Ishikawa (cell line): ENCODE measurements around the gene DUSP16.

Experiments used
- CEBPB ChIP-seq: IDR thresholded peaks from 2 replicates; pipeline ENCODE4 v1.6.1; 2012
- CREB1 ChIP-seq: IDR thresholded peaks from 2 replicates; pipeline ENCODE4 v1.6.1; 2012; ENCODE audit warnings: low read depth
- EGR1 ChIP-seq: IDR thresholded peaks from 2 replicates; pipeline ENCODE4 v1.6.1; 2012
- EP300 ChIP-seq: IDR thresholded peaks from 2 replicates; pipeline ENCODE4 v1.6.1; 2012; ENCODE audit warnings: borderline replicate concordance
- FOXM1 ChIP-seq: IDR thresholded peaks from 2 replicates; pipeline ENCODE4 v1.6.1; 2012; ENCODE audit warnings: low read depth, borderline replicate concordance
- MAX ChIP-seq: IDR thresholded peaks from 2 replicates; pipeline ENCODE4 v1.6.1; 2012
- NFIC ChIP-seq: IDR thresholded peaks from 2 replicates; pipeline ENCODE4 v1.6.1; 2012
- RAD21 ChIP-seq: IDR thresholded peaks from 2 replicates; pipeline ENCODE4 v1.6.1; 2012; ENCODE audit warnings: low read depth
- REST ChIP-seq: IDR thresholded peaks from 2 replicates; pipeline ENCODE4 v1.6.1; 2012; ENCODE audit warnings: low read depth, mild to moderate bottlenecking
- TAF1 ChIP-seq: IDR thresholded peaks from 2 replicates; pipeline ENCODE4 v1.6.1; 2012; ENCODE audit warnings: low read depth, mild to moderate bottlenecking
- TEAD4 ChIP-seq: IDR thresholded peaks from 2 replicates; pipeline ENCODE4 v1.6.1; 2012
- USF1 ChIP-seq: IDR thresholded peaks from 2 replicates; pipeline ENCODE4 v1.6.1; 2012
- YY1 ChIP-seq: IDR thresholded peaks from 2 replicates; pipeline ENCODE4 v1.6.1; 2012; ENCODE audit warnings: low read depth
- ZBTB7A ChIP-seq: IDR thresholded peaks from 2 replicates; pipeline ENCODE4 v1.6.1; 2012; ENCODE audit warnings: low read depth

GRCh38 chr12:12546314-12546772 is 16.3 kb downstream of the DUSP16 start:
- TF ChIP-seq TAF1 (no peak), RAD21 (no peak), EP300 (no peak), TEAD4 (no peak), REST (no peak), CREB1 (no peak), MAX (no peak), FOXM1 (no peak), EGR1 (no peak), USF1 (no peak), NFIC (peak; percentile 59), YY1 (no peak), CEBPB (no peak), ZBTB7A (no peak)
